BE2C (cell line): ENCODE data around the gene BTRC.
A peak's percentile ranks its signal among the peaks of the same experiment; 100 is the strongest.

Source experiments
- DNase-seq: peaks from one replicate; pipeline ENCODE4 v3.0.0-alpha.2; 2020
- H3K27me3 ChIP-seq: fragments of 250-450 bp; sonication (Bioruptor Pico); 2 replicates; pipeline ENCODE4 v1.5.1; 2020; ENCODE audit warnings: mild to moderate bottlenecking
- H3K36me3 ChIP-seq: fragments of 250-450 bp; sonication (Bioruptor Pico); 2 replicates; pipeline ENCODE4 v1.5.1; 2020; ENCODE audit warnings: mild to moderate bottlenecking
- H3K4me1 ChIP-seq: fragments of 250-450 bp; sonication (Bioruptor Pico); 2 replicates; pipeline ENCODE4 v1.5.1; 2020
- H3K4me3 ChIP-seq: 2 replicates; pipeline ENCODE4 v1.5.1; 2011; ENCODE audit warnings: low read depth, low read length
- H3K9me3 ChIP-seq: fragments of 250-450 bp; sonication (Bioruptor Pico); 2 replicates; pipeline ENCODE4 v1.5.1; 2020
- TF ChIP-seq, protein P1 (sequence below): IDR thresholded peaks from 2 replicates; pipeline ENCODE4 v1.5.1; 2012; ENCODE audit warnings: mild to moderate bottlenecking, low read depth, low read length

Gene BTRC

DNA sequence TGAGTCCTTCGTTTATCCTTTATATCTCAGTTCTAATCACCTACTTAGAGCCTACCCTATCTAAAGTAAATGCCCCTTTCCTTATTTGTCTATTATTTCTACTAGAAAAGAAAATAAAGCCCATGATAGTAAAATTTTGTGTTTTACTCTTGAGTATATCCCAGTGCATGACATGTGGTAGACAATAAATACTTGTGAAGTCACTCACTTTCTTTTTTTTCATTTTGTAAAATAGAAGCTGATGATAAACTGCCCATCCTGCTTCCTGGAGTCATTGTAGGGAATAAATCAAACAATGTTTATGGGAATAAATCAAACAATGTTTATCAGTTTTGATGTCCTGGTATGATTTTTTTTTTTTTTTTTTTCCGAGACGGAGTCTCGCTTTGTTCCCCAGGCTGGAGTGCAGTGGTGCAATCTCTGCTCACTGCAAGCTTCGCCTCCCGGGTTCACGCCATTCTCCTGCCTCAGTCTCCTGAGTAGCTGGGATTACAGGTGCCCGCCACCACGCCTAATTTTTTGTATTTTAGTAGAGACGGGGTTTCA lies 36.1 kb downstream of the BTRC start:
- Histone ChIP-seq H3K9me3 (no peaks in the 10 kb centered on the region), H3K27me3 (no peaks in the 10 kb centered on the region), H3K4me3 (no peak overlapping the region), H3K36me3 (no peaks in the 10 kb centered on the region), H3K4me1 (peaks cover 7% of the 10 kb centered on the region; the same call in 1 of the 2 replicates)
- DNase-seq: no peak
- TF ChIP-seq, protein P1, sequence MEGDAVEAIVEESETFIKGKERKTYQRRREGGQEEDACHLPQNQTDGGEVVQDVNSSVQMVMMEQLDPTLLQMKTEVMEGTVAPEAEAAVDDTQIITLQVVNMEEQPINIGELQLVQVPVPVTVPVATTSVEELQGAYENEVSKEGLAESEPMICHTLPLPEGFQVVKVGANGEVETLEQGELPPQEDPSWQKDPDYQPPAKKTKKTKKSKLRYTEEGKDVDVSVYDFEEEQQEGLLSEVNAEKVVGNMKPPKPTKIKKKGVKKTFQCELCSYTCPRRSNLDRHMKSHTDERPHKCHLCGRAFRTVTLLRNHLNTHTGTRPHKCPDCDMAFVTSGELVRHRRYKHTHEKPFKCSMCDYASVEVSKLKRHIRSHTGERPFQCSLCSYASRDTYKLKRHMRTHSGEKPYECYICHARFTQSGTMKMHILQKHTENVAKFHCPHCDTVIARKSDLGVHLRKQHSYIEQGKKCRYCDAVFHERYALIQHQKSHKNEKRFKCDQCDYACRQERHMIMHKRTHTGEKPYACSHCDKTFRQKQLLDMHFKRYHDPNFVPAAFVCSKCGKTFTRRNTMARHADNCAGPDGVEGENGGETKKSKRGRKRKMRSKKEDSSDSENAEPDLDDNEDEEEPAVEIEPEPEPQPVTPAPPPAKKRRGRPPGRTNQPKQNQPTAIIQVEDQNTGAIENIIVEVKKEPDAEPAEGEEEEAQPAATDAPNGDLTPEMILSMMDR: no peak

GRCh38 chr10:101393378-101393777 lies 39.4 kb downstream of the BTRC start:
- Histone ChIP-seq H3K4me1 (no peaks in the 10 kb centered on the region; the same call in 1 of the 2 replicates), H3K36me3 (no peaks in the 10 kb centered on the region), H3K9me3 (no peaks in the 10 kb centered on the region), H3K4me3 (no peak overlapping the region), H3K27me3 (no peaks in the 10 kb centered on the region)
- DNase-seq: no peak
- TF ChIP-seq, protein P1: no peak

DNA sequence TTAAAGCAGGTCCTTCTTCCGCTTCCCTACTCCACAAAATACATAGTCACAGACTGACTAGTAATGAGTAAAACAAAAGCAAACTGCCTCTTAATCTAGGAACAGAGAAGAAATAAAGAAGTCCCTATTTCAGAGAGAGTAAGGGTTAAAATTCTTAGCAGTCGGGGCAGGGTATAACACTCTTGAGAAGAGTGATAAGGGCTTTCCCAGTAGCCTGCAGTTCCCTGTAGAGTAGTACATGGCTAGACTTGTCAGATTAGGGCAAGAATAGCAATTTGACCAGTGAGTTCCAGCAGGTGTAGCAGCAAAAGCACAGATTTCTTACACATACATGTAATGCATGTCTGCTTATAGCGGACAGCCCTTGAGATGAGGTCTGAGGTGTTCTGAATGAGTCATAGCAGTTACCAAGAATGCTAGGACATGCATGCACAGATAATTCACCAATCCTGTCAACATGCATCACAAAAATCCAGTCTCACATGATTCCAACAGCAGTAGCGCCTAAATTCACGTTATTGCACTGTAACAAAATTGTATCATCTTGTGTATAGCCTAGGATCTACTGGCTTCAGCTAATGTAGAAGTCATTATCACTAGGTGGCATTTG lies 40.7 kb downstream of the BTRC start:
- no peaks in the 10 kb centered on the region; the same call in 1 of the 2 replicates for H3K4me1 ChIP-seq
- no peaks in the 10 kb centered on the region for H3K36me3 ChIP-seq
- DNase-seq: no peak
- no peaks in the 10 kb centered on the region for H3K27me3 ChIP-seq
- no peaks in the 10 kb centered on the region for H3K9me3 ChIP-seq
- TF ChIP-seq, protein P1: no peak
- H3K4me3 ChIP-seq: no peak overlapping the region

DNA sequence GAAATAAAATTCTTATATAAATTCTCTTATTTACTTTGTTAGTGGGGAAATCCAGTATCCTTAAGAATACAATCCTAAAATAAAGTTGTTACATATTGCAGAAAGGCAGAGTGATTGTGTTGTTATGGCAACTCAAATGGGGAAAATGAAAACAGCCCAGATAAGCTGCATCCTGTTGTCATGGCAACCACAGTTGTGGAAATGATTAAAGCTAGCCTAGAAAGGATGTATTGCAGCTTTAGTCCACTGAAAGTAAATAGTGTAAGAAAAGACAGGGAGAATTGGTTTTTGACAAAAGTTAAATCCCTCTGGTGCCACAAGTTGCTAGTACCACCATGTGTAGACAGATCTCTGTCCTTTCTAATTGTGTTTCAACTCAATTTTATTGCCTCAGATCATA lies 43.2 kb downstream of the BTRC start:
- H3K4me3 ChIP-seq: no peak overlapping the region
- TF ChIP-seq, protein P1: no peak
- no peaks in the 10 kb centered on the region for H3K9me3 ChIP-seq
- DNase-seq: peak; percentile 45
- H3K4me1 ChIP-seq: no peaks in the 10 kb centered on the region; the same call in 1 of the 2 replicates
- no peaks in the 10 kb centered on the region for H3K36me3 ChIP-seq
- H3K27me3 ChIP-seq: no peaks in the 10 kb centered on the region

GRCh38 chr10:101400585-101400984 lies 46.6 kb downstream of the BTRC start:
- no peaks in the 10 kb centered on the region for H3K36me3 ChIP-seq
- no peaks in the 10 kb centered on the region; the same call in 1 of the 2 replicates for H3K4me1 ChIP-seq
- no peak for DNase-seq
- TF ChIP-seq, protein P1: no peak
- no peaks in the 10 kb centered on the region for H3K9me3 ChIP-seq
- no peaks in the 10 kb centered on the region for H3K27me3 ChIP-seq
- no peak overlapping the region for H3K4me3 ChIP-seq

- Histone ChIP-seq H3K36me3 (no peaks in the 10 kb centered on the region), H3K4me1 (no peaks in the 10 kb centered on the region; the same call in 1 of the 2 replicates), H3K9me3 (no peaks in the 10 kb centered on the region), H3K4me3 (no peak overlapping the region), H3K27me3 (no peaks in the 10 kb centered on the region)
- no peak for DNase-seq
- TF ChIP-seq, protein P1: no peak
These were observed 48.7 kb downstream of the BTRC start for GRCh38 chr10:101402711-101403110.
